Neural crest cell (in vitro differentiated cells): ENCODE measurements around the gene USB1. TPM values are rescaled to one million over a fixed set of nuclear protein-coding genes. Genes with fewer than 3 reads are reported as not detected.
A peak's percentile ranks its signal among the peaks of the same experiment; 100 is the strongest.

Experiments
- DNase-seq: peaks from one replicate; pipeline ENCODE4 v3.0.0; 2021; ENCODE audit warnings: low read depth, mixed read lengths, low spot score
- H3K27ac Mint-ChIP-seq: one replicate; pipeline ENCODE4 v1.8.0; 2021; ENCODE audit warnings: mild to moderate bottlenecking, mixed read lengths; ENCODE audit not compliant: unreplicated experiment
- H3K27me3 Mint-ChIP-seq: 2 replicates; pipeline ENCODE4 v1.8.0; 2021; ENCODE audit warnings: low read depth, mild to moderate bottlenecking, mixed read lengths
- H3K36me3 Mint-ChIP-seq: 2 replicates; pipeline ENCODE4 v1.8.0; 2021; ENCODE audit warnings: low read depth, mild to moderate bottlenecking, mixed read lengths
- H3K4me1 Mint-ChIP-seq: 2 replicates; pipeline ENCODE4 v1.8.0; 2021; ENCODE audit warnings: mixed read lengths
- H3K4me3 Mint-ChIP-seq: one replicate; pipeline ENCODE4 v1.8.0; 2021; ENCODE audit warnings: mild to moderate bottlenecking, mixed read lengths
- H3K9me3 Mint-ChIP-seq: 2 replicates; pipeline ENCODE4 v1.8.0; 2021; ENCODE audit warnings: mixed read lengths
- CTCF ChIP-seq: fragments of 200-600 bp; sonication (generic); conservative IDR thresholded peaks from 2 replicates; pipeline ENCODE4 v1.5.0; 2021; ENCODE audit warnings: antibody characterized with exemption, mild to moderate bottlenecking
- total RNA-seq: library from RNA; stranded (reverse); gene quantifications from 2 replicates; pipeline ENCODE4 v1.2.1, GENCODE V29; 2021

The USB1 gene
- total RNA-seq, 1 donor from 2014 or later: 74.8 TPM

- no peak for DNase-seq
- Mint-ChIP-seq H3K27ac (no peak overlapping the region), H3K4me3 (no peak overlapping the region), H3K4me1 (peaks cover 6% of the 10 kb centered on the region), H3K36me3 (peaks cover 5% of the 10 kb centered on the region), H3K9me3 (no peaks in the 10 kb centered on the region), H3K27me3 (no peaks in the 10 kb centered on the region)
- TF ChIP-seq CTCF: no peak
These were observed 41.8 kb downstream of the USB1 start for GRCh38 chr16:58042886-58043515.

- Mint-ChIP-seq H3K27ac (peak overlapping the region; percentile 19), H3K9me3 (no peaks in the 10 kb centered on the region), H3K36me3 (peaks cover 5% of the 10 kb centered on the region), H3K27me3 (no peaks in the 10 kb centered on the region), H3K4me3 (no peak overlapping the region), H3K4me1 (peaks cover 13% of the 10 kb centered on the region)
- no peak for DNase-seq
- no peak for TF ChIP-seq CTCF
These were observed 42.5 kb downstream of the USB1 start for GRCh38 chr16:58043571-58044155.

GRCh38 chr16:58044266-58045019, 43.2 kb downstream of the USB1 start:
- Mint-ChIP-seq H3K4me3 (no peak overlapping the region), H3K27me3 (no peaks in the 10 kb centered on the region), H3K36me3 (no peaks in the 10 kb centered on the region), H3K4me1 (peaks cover 20% of the 10 kb centered on the region), H3K27ac (peak overlapping the region; percentile 43), H3K9me3 (no peaks in the 10 kb centered on the region)
- DNase-seq: no peak
- TF ChIP-seq CTCF: no peak

GRCh38 chr16:58045096-58045495, 43.9 kb downstream of the USB1 start:
- TF ChIP-seq CTCF: no peak
- no peak overlapping the region for H3K4me3 Mint-ChIP-seq
- H3K27ac Mint-ChIP-seq: peak overlapping the region; percentile 43
- DNase-seq: no peak
- H3K27me3 Mint-ChIP-seq: no peaks in the 10 kb centered on the region
- no peaks in the 10 kb centered on the region for H3K36me3 Mint-ChIP-seq
- no peaks in the 10 kb centered on the region for H3K9me3 Mint-ChIP-seq
- peaks cover 25% of the 10 kb centered on the region for H3K4me1 Mint-ChIP-seq

GRCh38 chr16:58046054-58046881, 45.1 kb downstream of the USB1 start:
- H3K27ac Mint-ChIP-seq: no peak overlapping the region
- no peak for DNase-seq
- no peak for TF ChIP-seq CTCF
- no peaks in the 10 kb centered on the region for H3K9me3 Mint-ChIP-seq
- H3K27me3 Mint-ChIP-seq: no peaks in the 10 kb centered on the region
- no peak overlapping the region for H3K4me3 Mint-ChIP-seq
- peaks cover 35% of the 10 kb centered on the region for H3K4me1 Mint-ChIP-seq
- no peaks in the 10 kb centered on the region for H3K36me3 Mint-ChIP-seq
